DMS153 treated with DMSO at 0.1 percent for 48 hours (cell line): ENCODE data around the gene CLN6.
"Not testable (repeated sequence)": the region's sequence is repeated elsewhere in the genome, so short reads cannot be mapped to it uniquely, and the experiment has no call there.

Experiments used
- DNase-seq: peaks from one replicate; lab custom pipeline; 2025; ENCODE audit not compliant: unreplicated experiment; lab: John Stamatoyannopoulos, UW

CLN6 gene

GRCh38 chr15:68256675-68257450 lies 27.3 kb upstream of the CLN6 start:
- DNase-seq, result peak; percentile 65

GRCh38 chr15:68252925-68253534 lies 23.5 kb upstream of the CLN6 start:
- peak; percentile 12 for DNase-seq

- no peak for DNase-seq
Measured at GRCh38 chr15:68249058-68249713, 19.7 kb upstream of the CLN6 start.

- no peak for DNase-seq
Measured at GRCh38 chr15:68244235-68244634, 14.7 kb upstream of the CLN6 start.

- no peak for DNase-seq
Measured at GRCh38 chr15:68241088-68241935, 11.8 kb upstream of the CLN6 start.

GRCh38 chr15:68239025-68239424 lies 9.5 kb upstream of the CLN6 start:
- DNase-seq, result no peak

GRCh38 chr15:68235022-68235421 lies 5.5 kb upstream of the CLN6 start:
- DNase-seq, result no peak

GRCh38 chr15:68234520-68234919 lies 5.0 kb upstream of the CLN6 start:
- not testable (repeated sequence) for DNase-seq

- DNase-seq, result no peak
Measured at GRCh38 chr15:68234060-68234459, 4.5 kb upstream of the CLN6 start.

GRCh38 chr15:68232937-68233336 lies 3.4 kb upstream of the CLN6 start:
- DNase-seq, result no peak

GRCh38 chr15:68232449-68232848 lies 2.9 kb upstream of the CLN6 start:
- no peak for DNase-seq

- no peak for DNase-seq
Measured at GRCh38 chr15:68231102-68231818, 1.7 kb upstream of the CLN6 start.

GRCh38 chr15:68230157-68231100 lies 901 bp upstream of the CLN6 start:
- no peak for DNase-seq

GRCh38 chr15:68228971-68229385 lies 550 bp downstream of the CLN6 start:
- no peak for DNase-seq

- no peak for DNase-seq
Measured at GRCh38 chr15:68228143-68228970, 1.2 kb downstream of the CLN6 start.

GRCh38 chr15:68227643-68228142 lies 1.8 kb downstream of the CLN6 start:
- no peak for DNase-seq

- not testable (repeated sequence) for DNase-seq
Measured at GRCh38 chr15:68225442-68225841, 4.1 kb downstream of the CLN6 start.

GRCh38 chr15:68224546-68225250 lies 4.8 kb downstream of the CLN6 start:
- DNase-seq, result no peak
